DND-41 (cell line): ENCODE measurements around the gene LRPPRC.

ENCODE experiments used
- CTCF ChIP-seq: IDR thresholded peaks from 2 replicates; pipeline ENCODE4 v1.5.1; 2012; ENCODE audit warnings: borderline replicate concordance, low read length, moderate library complexity, mild to moderate bottlenecking; ENCODE audit not compliant: poor library complexity, severe bottlenecking; ENCODE audit errors: extremely low read depth
- EZH2 ChIP-seq: IDR thresholded peaks from 3 replicates; pipeline ENCODE4 v1.6.1; 2012; ENCODE audit warnings: borderline replicate concordance, low read depth, mild to moderate bottlenecking, moderate library complexity, low read length, inconsistent platforms; ENCODE audit not compliant: severe bottlenecking

GRCh38 chr2:43944915-43945314 is 50.9 kb downstream of the LRPPRC start:
- TF ChIP-seq CTCF (no peak), EZH2 (no peak)
